Smooth muscle cell (in vitro differentiated cells): ENCODE measurements around the gene RYR2. TPM values are rescaled to one million over a fixed set of nuclear protein-coding genes. Genes with fewer than 3 reads are reported as not detected.

ENCODE experiments used
- DNase-seq: peaks from one replicate; lab custom pipeline; 2025; ENCODE audit not compliant: unreplicated experiment; lab: John Stamatoyannopoulos, UW
- H2AFZ ChIP-seq: fragments of 200-600 bp; sonication (generic); 2 replicates; pipeline ENCODE4 v1.6.0; 2016; ENCODE audit warnings: antibody characterized with exemption, low read depth, mild to moderate bottlenecking
- H3F3A ChIP-seq: fragments of 200-600 bp; sonication (generic); 2 replicates; pipeline ENCODE4 v1.6.0; 2017; ENCODE audit warnings: antibody characterized with exemption, low read depth
- H3K27ac ChIP-seq: fragments of 200-600 bp; sonication (generic); 2 replicates; pipeline ENCODE4 v1.5.1; 2016; ENCODE audit warnings: low read depth, mild to moderate bottlenecking
- H3K27me3 ChIP-seq: fragments of 200-600 bp; sonication (generic); 2 replicates; pipeline ENCODE4 v1.6.1; 2016; ENCODE audit warnings: low read depth, mild to moderate bottlenecking
- H3K36me3 ChIP-seq: fragments of 200-600 bp; sonication (generic); 2 replicates; pipeline ENCODE4 v1.5.1; 2016; ENCODE audit warnings: low read depth
- H3K4me1 ChIP-seq: fragments of 200-600 bp; sonication (generic); 2 replicates; pipeline ENCODE4 v1.5.1; 2016; ENCODE audit warnings: low read depth
- H3K4me2 ChIP-seq: fragments of 200-600 bp; sonication (generic); 2 replicates; pipeline ENCODE4 v1.6.0; 2016; ENCODE audit warnings: mild to moderate bottlenecking
- H3K4me3 ChIP-seq: fragments of 200-600 bp; sonication (generic); 2 replicates; pipeline ENCODE4 v1.5.1; 2016; ENCODE audit warnings: mild to moderate bottlenecking
- H3K79me2 ChIP-seq: fragments of 200-600 bp; sonication (generic); 2 replicates; pipeline ENCODE4 v1.6.0; 2016; ENCODE audit warnings: low read depth, mild to moderate bottlenecking
- H3K9ac ChIP-seq: fragments of 200-600 bp; sonication (generic); 2 replicates; pipeline ENCODE4 v1.6.0; 2016; ENCODE audit warnings: low read depth
- H3K9me3 ChIP-seq: fragments of 200-600 bp; sonication (generic); replicated peaks from 2 replicates; pipeline ENCODE4 v1.5.1; 2016; ENCODE audit warnings: low read depth
- H4K20me1 ChIP-seq: fragments of 200-600 bp; sonication (generic); 2 replicates; pipeline ENCODE4 v1.6.0; 2016; ENCODE audit warnings: low read depth
- WGBS: methylation state at CpG from one replicate; pipeline ENCODE4 v1.1.7; 2016; ENCODE audit warnings: low lambda C conversion rate; 5-methylcytosine and 5-hydroxymethylcytosine counted together
- polyA plus RNA-seq: library from polyadenylated mRNA; unstranded; fragments of >200 nt; fragmentation: Nextera tagmentation; extraction: Ambion mirVana; gene quantifications from 2 replicates; pipeline ENCODE4 v1.2.1, GENCODE V29; 2016
- total RNA-seq: library from RNA; depleted of rRNA; stranded (reverse); fragments of >200 nt; gene quantifications from 2 replicates; pipeline ENCODE4 v1.2.3, GENCODE V29; 2014
- TF ChIP-seq, protein P1 (sequence below): fragments of 200-600 bp; sonication (generic); IDR thresholded peaks from 2 replicates; pipeline ENCODE4 v1.5.1; 2017; ENCODE audit warnings: borderline replicate concordance, mild to moderate bottlenecking, antibody characterized with exemption; ENCODE audit not compliant: insufficient read depth, poor library complexity, severe bottlenecking

Gene RYR2
- total and polyA plus RNA-seq, 2 experiments from 2014 or later: 0.09 TPM; not detected in 1

DNA sequence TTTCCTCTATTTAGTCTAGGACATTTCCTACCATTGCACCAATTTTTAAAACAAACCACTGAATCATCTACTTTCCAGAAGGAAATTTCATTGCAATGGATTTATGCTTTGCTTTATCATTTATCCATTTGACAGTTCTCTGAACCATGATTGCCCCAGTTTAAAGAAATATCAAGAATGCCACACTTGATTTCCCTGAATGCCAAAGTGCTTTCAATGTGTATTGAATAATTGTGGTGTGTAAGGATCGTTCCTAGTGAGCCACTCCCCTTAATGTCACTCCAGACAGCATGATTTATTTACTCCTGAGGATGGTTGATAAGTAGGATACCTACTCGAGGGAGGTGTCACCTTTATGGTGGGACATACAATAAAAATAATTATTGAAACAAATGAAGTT, 169.6 kb downstream of the RYR2 start:
- Histone ChIP-seq H4K20me1 (no peaks in the 10 kb centered on the region), H3K4me3 (no peak overlapping the region), H3K27ac (no peak overlapping the region), H3K27me3 (no peaks in the 10 kb centered on the region), H2AFZ (no peak overlapping the region), H3K79me2 (no peaks in the 10 kb centered on the region), H3F3A (no peaks in the 10 kb centered on the region), H3K4me1 (no peaks in the 10 kb centered on the region), H3K9ac (no peak overlapping the region), H3K36me3 (no peaks in the 10 kb centered on the region), H3K9me3 (no peaks in the 10 kb centered on the region), H3K4me2 (no peak overlapping the region)
- TF ChIP-seq, protein P1, sequence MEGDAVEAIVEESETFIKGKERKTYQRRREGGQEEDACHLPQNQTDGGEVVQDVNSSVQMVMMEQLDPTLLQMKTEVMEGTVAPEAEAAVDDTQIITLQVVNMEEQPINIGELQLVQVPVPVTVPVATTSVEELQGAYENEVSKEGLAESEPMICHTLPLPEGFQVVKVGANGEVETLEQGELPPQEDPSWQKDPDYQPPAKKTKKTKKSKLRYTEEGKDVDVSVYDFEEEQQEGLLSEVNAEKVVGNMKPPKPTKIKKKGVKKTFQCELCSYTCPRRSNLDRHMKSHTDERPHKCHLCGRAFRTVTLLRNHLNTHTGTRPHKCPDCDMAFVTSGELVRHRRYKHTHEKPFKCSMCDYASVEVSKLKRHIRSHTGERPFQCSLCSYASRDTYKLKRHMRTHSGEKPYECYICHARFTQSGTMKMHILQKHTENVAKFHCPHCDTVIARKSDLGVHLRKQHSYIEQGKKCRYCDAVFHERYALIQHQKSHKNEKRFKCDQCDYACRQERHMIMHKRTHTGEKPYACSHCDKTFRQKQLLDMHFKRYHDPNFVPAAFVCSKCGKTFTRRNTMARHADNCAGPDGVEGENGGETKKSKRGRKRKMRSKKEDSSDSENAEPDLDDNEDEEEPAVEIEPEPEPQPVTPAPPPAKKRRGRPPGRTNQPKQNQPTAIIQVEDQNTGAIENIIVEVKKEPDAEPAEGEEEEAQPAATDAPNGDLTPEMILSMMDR: no peak
- WGBS: 74% methylated on average over 2 of the region's 2 CpGs
- DNase-seq: no peak

GRCh38 chr1:237219751-237220642, 178.0 kb downstream of the RYR2 start:
- no peak overlapping the region for H3K4me2 ChIP-seq
- H3K4me1 ChIP-seq: no peaks in the 10 kb centered on the region
- no peaks in the 10 kb centered on the region for H3F3A ChIP-seq
- no peaks in the 10 kb centered on the region for H4K20me1 ChIP-seq
- no peak overlapping the region for H3K9ac ChIP-seq
- no peak for DNase-seq
- H3K79me2 ChIP-seq: no peaks in the 10 kb centered on the region
- no peak overlapping the region for H3K27ac ChIP-seq
- H2AFZ ChIP-seq: no peak overlapping the region
- WGBS: 90% methylated on average over 11 of the region's 11 CpGs
- TF ChIP-seq, protein P1: no peak
- no peaks in the 10 kb centered on the region for H3K27me3 ChIP-seq
- no peak overlapping the region for H3K4me3 ChIP-seq
- no peaks in the 10 kb centered on the region for H3K9me3 ChIP-seq
- H3K36me3 ChIP-seq: no peaks in the 10 kb centered on the region

GRCh38 chr1:237223419-237223818, 181.4 kb downstream of the RYR2 start:
- no peaks in the 10 kb centered on the region for H3K36me3 ChIP-seq
- WGBS: 94% methylated on average over 2 of the region's 2 CpGs

More at GRCh38 chr1:237223419-237223818, 181.4 kb downstream of the RYR2 start:
- Histone ChIP-seq H3K27ac (no peak overlapping the region), H3K4me1 (no peaks in the 10 kb centered on the region), H3F3A (no peaks in the 10 kb centered on the region), H3K4me3 (no peak overlapping the region), H3K9me3 (no peaks in the 10 kb centered on the region), H3K27me3 (no peaks in the 10 kb centered on the region), H3K9ac (no peak overlapping the region), H3K79me2 (no peaks in the 10 kb centered on the region), H2AFZ (no peak overlapping the region), H4K20me1 (no peaks in the 10 kb centered on the region), H3K4me2 (no peak overlapping the region)
- TF ChIP-seq, protein P1: no peak
- no peak for DNase-seq
